SK-N-SH (cell line): ENCODE data around the gene EEF1AKMT3. TPM values are rescaled to one million over a fixed set of nuclear protein-coding genes. Genes with fewer than 3 reads are reported as not detected.

Source experiments
- CTCF ChIA-PET: fragments of 300-600, 350-600 bp; formaldehyde crosslinking; extraction: SDS; loops from one replicate; lab custom pipeline; 2021; lab: Yijun Ruan, JAX
- POLR2A ChIA-PET: fragments of 350-600 bp; sonication (Branson Sonifier 250); formaldehyde crosslinking; extraction: SDS; loops from one replicate; lab custom pipeline; 2020; ENCODE audit warnings: antibody characterized with exemption, inconsistent platforms; lab: Yijun Ruan, JAX
- DNase-seq: peaks from one replicate; pipeline ENCODE4 v3.0.0; 2012
- H2AFZ ChIP-seq: fragments of 200-600 bp; sonication (generic); 2 replicates; pipeline ENCODE4 v1.8.1; 2016; ENCODE audit warnings: antibody characterized with exemption, mild to moderate bottlenecking, low read depth
- H3F3A ChIP-seq: fragments of 200-600 bp; sonication (generic); replicated peaks from 2 replicates; pipeline ENCODE3; 2016; ENCODE audit warnings: antibody characterized with exemption, mild to moderate bottlenecking; ENCODE audit not compliant: insufficient read depth
- H3K27ac ChIP-seq, 2 experiments: fragments of 200-500 bp in 1 of 2; fragments of 200-600 bp in 1 of 2; sonication (Bioruptor generic) in 1 of 2; sonication (generic), shearing (Covaris generic) in 1 of 2; 2 replicates each; pipeline versions ENCODE4 v1.5.1 to v1.6.1; 2014 to 2016; ENCODE audit warnings: low read depth in 2 of 2, inconsistent platforms in 1 of 2, low read length in 1 of 2, mild to moderate bottlenecking in 1 of 2, mixed read lengths in 1 of 2
- H3K27me3 ChIP-seq: fragments of 200-600 bp; sonication (generic), shearing (Covaris generic); 2 replicates; pipeline ENCODE4 v1.6.1; 2016; ENCODE audit warnings: mixed run types; ENCODE audit not compliant: insufficient read depth
- H3K36me3 ChIP-seq, 2 experiments: fragments of 200-500 bp in 1 of 2; fragments of 200-600 bp in 1 of 2; sonication (Bioruptor generic) in 1 of 2; sonication (generic) in 1 of 2; replicated peaks in 1 of 2; 2 replicates each; pipeline versions ENCODE3 to v1.5.1; 2014 to 2016; ENCODE audit warnings: low read length in 1 of 2, mild to moderate bottlenecking in 1 of 2; ENCODE audit not compliant: insufficient read depth in 2 of 2, control insufficient read depth in 1 of 2
- H3K4me1 ChIP-seq, 2 experiments: fragments of 200-500 bp in 1 of 2; fragments of 200-600 bp in 1 of 2; sonication (Bioruptor generic) in 1 of 2; sonication (generic), shearing (Covaris generic) in 1 of 2; 2 replicates each; pipeline versions ENCODE4 v1.5.1 to v1.6.1; 2014 to 2016; ENCODE audit warnings: low read depth in 1 of 2, low read length in 1 of 2, mixed run types in 1 of 2; ENCODE audit not compliant: insufficient read depth in 2 of 2, control insufficient read depth in 1 of 2
- H3K4me2 ChIP-seq: fragments of 200-600 bp; sonication (generic), shearing (Covaris generic); 2 replicates; pipeline ENCODE4 v1.6.1; 2017; ENCODE audit warnings: mixed run types
- H3K4me3 ChIP-seq, 2 experiments: fragments of 200-500 bp in 1 of 2; fragments of 200-600 bp in 1 of 2; sonication (Bioruptor generic) in 1 of 2; sonication (generic), shearing (Covaris generic) in 1 of 2; 2 replicates each; pipeline versions ENCODE4 v1.5.1 to v1.8.1; 2014 to 2016; ENCODE audit warnings: low read depth in 2 of 2, inconsistent platforms in 1 of 2, low read length in 1 of 2, mild to moderate bottlenecking in 1 of 2, mixed read lengths in 1 of 2, moderate library complexity in 1 of 2
- H3K79me2 ChIP-seq: fragments of 200-600 bp; sonication (generic); 2 replicates; pipeline ENCODE4 v1.8.1; 2017; ENCODE audit warnings: mild to moderate bottlenecking; ENCODE audit not compliant: insufficient read depth
- H3K9ac ChIP-seq: fragments of 200-600 bp; sonication (generic); 2 replicates; pipeline ENCODE4 v1.6.1; 2017; ENCODE audit warnings: mixed run types
- H3K9me2 ChIP-seq: fragments of 200-600 bp; sonication (generic); 2 replicates; pipeline ENCODE4 v1.6.1; 2017; ENCODE audit warnings: mixed run types
- H3K9me3 ChIP-seq: fragments of 200-600 bp; sonication (generic); 2 replicates; pipeline ENCODE4 v1.6.1; 2017; ENCODE audit warnings: mixed run types, mild to moderate bottlenecking, moderate library complexity
- H4K20me1 ChIP-seq: fragments of 200-600 bp; sonication (generic); 2 replicates; pipeline ENCODE4 v1.6.1; 2017; ENCODE audit warnings: mild to moderate bottlenecking, mixed run types; ENCODE audit not compliant: insufficient read depth
- CHD2 ChIP-seq: fragments of 150-350 bp; IDR thresholded peaks from 2 replicates; pipeline ENCODE4 v1.6.1; 2018; ENCODE audit warnings: low read length; ENCODE audit not compliant: partially characterized antibody
- EZH2phosphoT487 ChIP-seq: fragments of 200-600 bp; sonication (generic); IDR thresholded peaks from 2 replicates; pipeline ENCODE4 v1.6.1; 2017; ENCODE audit warnings: low read depth, mixed run types, mild to moderate bottlenecking, antibody characterized with exemption, moderate library complexity, borderline replicate concordance
- FOSL2 ChIP-seq: IDR thresholded peaks from 2 replicates; pipeline ENCODE4 v1.4.0; 2012; ENCODE audit warnings: low read depth, mild to moderate bottlenecking, moderate library complexity, borderline replicate concordance
- FOXJ3 ChIP-seq: sonication (generic); formaldehyde crosslinking; IDR thresholded peaks from 2 replicates; pipeline ENCODE4 v1.5.1; 2020; ENCODE audit warnings: mild to moderate bottlenecking, missing genetic modification reagents
- GABPA ChIP-seq: IDR thresholded peaks from 2 replicates; pipeline ENCODE4 v1.4.0; 2012; ENCODE audit warnings: low read depth, mild to moderate bottlenecking
- GATA2 ChIP-seq: sonication (generic); formaldehyde crosslinking; IDR thresholded peaks from 2 replicates; pipeline ENCODE4 v1.5.0; 2020; ENCODE audit warnings: mild to moderate bottlenecking, missing genetic modification reagents
- MXI1 ChIP-seq: IDR thresholded peaks from 2 replicates; pipeline ENCODE4 v1.6.1; 2012; ENCODE audit warnings: mild to moderate bottlenecking, low read depth, low read length, improper control_type of control experiment
- NFIC ChIP-seq: IDR thresholded peaks from 2 replicates; pipeline ENCODE4 v1.4.0; 2012; ENCODE audit warnings: borderline replicate concordance
- RFX5 ChIP-seq: IDR thresholded peaks from 2 replicates; pipeline ENCODE4 v1.6.1; 2012; ENCODE audit warnings: mild to moderate bottlenecking, improper control_type of control experiment, low read length
- SIN3A ChIP-seq: IDR thresholded peaks from 2 replicates; pipeline ENCODE4 v1.6.1; 2012; ENCODE audit warnings: low read depth, mild to moderate bottlenecking, low read length, moderate library complexity, borderline replicate concordance
- SMC3 ChIP-seq: IDR thresholded peaks from 2 replicates; pipeline ENCODE4 v1.6.1; 2012; ENCODE audit warnings: low read depth, low read length, improper control_type of control experiment
- TCF12 ChIP-seq: IDR thresholded peaks from 2 replicates; pipeline ENCODE4 v1.4.0; 2012
- WGBS: methylation state at CpG from one replicate; pipeline ENCODE4 v1.1.6; 2017; ENCODE audit warnings: low lambda C conversion rate; 5-methylcytosine and 5-hydroxymethylcytosine counted together
- polyA plus RNA-seq, 3 experiments: library from polyadenylated mRNA; depleted of rRNA; stranded (reverse); fragments of >200 nt; gene quantifications; 2 replicates each; pipeline ENCODE4 v1.2.3, GENCODE V29; 2012
- TF ChIP-seq, protein P1 (sequence below): fragments of 150-350 bp; IDR thresholded peaks from 2 replicates; pipeline ENCODE4 v1.6.1; 2017; ENCODE audit warnings: antibody characterized with exemption, low read length, low read depth, borderline replicate concordance
- TF ChIP-seq, protein P2 (sequence below): fragments of 200-600 bp; sonication (generic); IDR thresholded peaks from 2 replicates; pipeline ENCODE4 v1.6.1; 2017; ENCODE audit warnings: antibody characterized with exemption, mild to moderate bottlenecking, moderate library complexity
- TF ChIP-seq, protein P3 (sequence below): IDR thresholded peaks from 2 replicates; pipeline ENCODE4; 2012
- TF ChIP-seq, protein P4 (sequence below): IDR thresholded peaks from 2 replicates; pipeline ENCODE4 v1.4.0; 2012; ENCODE audit warnings: low read depth, borderline replicate concordance

Gene EEF1AKMT3
- polyA plus RNA-seq, 1 of the 3 experiments (the other 2 are of a cell fraction): 10.3 TPM

DNA sequence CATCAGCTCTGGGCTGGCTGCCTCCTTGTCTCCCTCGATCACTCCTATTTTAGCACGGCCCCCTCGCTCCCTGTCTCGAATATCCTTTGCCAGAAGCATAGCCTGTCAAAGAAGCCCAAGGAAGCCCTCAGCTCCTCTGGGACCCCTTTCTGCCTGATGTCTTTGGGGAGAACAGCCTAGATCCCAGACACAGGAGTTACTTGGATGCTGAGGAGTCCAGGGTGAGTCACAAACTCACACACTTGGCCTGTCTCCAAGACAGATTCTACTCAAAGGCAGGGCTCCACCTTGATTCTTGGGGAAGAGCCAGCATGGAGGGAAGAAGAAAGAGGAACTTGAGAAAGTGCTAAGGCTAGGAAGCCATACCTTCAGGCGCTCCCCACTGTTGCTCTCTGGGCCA lies 38.0 kb downstream of the EEF1AKMT3 start:
- 87% methylated on average over 5 of the region's 5 CpGs for WGBS
- ChIA-PET POLR2A (no interaction called here), CTCF (interaction anchor here (0.8 to 10.2 kb wide), 4 partner anchors 8 to 94 kb away, joined by 3 to 96 read pairs (median 5); no protein-coding TSS in a partner anchor)

More for the DNA sequence above, 38.0 kb downstream of the EEF1AKMT3 start:
- no peak overlapping the region for H3K27ac ChIP-seq
- TF ChIP-seq, protein P1, sequence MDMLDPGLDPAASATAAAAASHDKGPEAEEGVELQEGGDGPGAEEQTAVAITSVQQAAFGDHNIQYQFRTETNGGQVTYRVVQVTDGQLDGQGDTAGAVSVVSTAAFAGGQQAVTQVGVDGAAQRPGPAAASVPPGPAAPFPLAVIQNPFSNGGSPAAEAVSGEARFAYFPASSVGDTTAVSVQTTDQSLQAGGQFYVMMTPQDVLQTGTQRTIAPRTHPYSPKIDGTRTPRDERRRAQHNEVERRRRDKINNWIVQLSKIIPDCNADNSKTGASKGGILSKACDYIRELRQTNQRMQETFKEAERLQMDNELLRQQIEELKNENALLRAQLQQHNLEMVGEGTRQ: no peak
- no peak for TF ChIP-seq CHD2
- TF ChIP-seq, protein P2, sequence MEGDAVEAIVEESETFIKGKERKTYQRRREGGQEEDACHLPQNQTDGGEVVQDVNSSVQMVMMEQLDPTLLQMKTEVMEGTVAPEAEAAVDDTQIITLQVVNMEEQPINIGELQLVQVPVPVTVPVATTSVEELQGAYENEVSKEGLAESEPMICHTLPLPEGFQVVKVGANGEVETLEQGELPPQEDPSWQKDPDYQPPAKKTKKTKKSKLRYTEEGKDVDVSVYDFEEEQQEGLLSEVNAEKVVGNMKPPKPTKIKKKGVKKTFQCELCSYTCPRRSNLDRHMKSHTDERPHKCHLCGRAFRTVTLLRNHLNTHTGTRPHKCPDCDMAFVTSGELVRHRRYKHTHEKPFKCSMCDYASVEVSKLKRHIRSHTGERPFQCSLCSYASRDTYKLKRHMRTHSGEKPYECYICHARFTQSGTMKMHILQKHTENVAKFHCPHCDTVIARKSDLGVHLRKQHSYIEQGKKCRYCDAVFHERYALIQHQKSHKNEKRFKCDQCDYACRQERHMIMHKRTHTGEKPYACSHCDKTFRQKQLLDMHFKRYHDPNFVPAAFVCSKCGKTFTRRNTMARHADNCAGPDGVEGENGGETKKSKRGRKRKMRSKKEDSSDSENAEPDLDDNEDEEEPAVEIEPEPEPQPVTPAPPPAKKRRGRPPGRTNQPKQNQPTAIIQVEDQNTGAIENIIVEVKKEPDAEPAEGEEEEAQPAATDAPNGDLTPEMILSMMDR: no peak
- TF ChIP-seq NFIC: peak; percentile 60
- TF ChIP-seq EZH2phosphoT487: no peak
- no peak for TF ChIP-seq MXI1
- TF ChIP-seq RFX5: no peak
- TF ChIP-seq TCF12: no peak
- TF ChIP-seq, protein P3, sequence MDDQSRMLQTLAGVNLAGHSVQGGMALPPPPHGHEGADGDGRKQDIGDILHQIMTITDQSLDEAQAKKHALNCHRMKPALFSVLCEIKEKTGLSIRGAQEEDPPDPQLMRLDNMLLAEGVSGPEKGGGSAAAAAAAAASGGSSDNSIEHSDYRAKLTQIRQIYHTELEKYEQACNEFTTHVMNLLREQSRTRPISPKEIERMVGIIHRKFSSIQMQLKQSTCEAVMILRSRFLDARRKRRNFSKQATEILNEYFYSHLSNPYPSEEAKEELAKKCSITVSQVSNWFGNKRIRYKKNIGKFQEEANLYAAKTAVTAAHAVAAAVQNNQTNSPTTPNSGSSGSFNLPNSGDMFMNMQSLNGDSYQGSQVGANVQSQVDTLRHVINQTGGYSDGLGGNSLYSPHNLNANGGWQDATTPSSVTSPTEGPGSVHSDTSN: no peak
- no peak for TF ChIP-seq GATA2 (CRISPR knock-in tag)
- no peak for TF ChIP-seq SMC3
- no peak for TF ChIP-seq GABPA
- TF ChIP-seq SIN3A: no peak
- TF ChIP-seq FOSL2: peak; percentile 48; the same call in 1 of the 2 replicates
- TF ChIP-seq, protein P4, sequence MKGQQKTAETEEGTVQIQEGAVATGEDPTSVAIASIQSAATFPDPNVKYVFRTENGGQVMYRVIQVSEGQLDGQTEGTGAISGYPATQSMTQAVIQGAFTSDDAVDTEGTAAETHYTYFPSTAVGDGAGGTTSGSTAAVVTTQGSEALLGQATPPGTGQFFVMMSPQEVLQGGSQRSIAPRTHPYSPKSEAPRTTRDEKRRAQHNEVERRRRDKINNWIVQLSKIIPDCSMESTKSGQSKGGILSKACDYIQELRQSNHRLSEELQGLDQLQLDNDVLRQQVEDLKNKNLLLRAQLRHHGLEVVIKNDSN: no peak
- TF ChIP-seq FOXJ3: no peak
- H3K9me2 ChIP-seq: no peaks in the 10 kb centered on the region
- H3F3A ChIP-seq: no peaks in the 10 kb centered on the region
- no peak for DNase-seq
- no peaks in the 10 kb centered on the region for H3K27me3 ChIP-seq
- no peak overlapping the region for H2AFZ ChIP-seq
- no peaks in the 10 kb centered on the region for H3K79me2 ChIP-seq
- H3K4me1 ChIP-seq: peaks cover 0 to 10% of the 10 kb centered on the region in 2 experiments; a peak in 1 of 4 replicates
- H3K9me3 ChIP-seq: no peaks in the 10 kb centered on the region
- no peak overlapping the region for H3K4me3 ChIP-seq
- no peaks in the 10 kb centered on the region for H4K20me1 ChIP-seq
- H3K36me3 ChIP-seq: peaks cover 6 to 35% of the 10 kb centered on the region in 2 experiments
- no peak overlapping the region for H3K9ac ChIP-seq
- H3K4me2 ChIP-seq: no peak overlapping the region
